ENCODE results near the gene LDLRAD3. TPM values are rescaled to one million over a fixed set of nuclear protein-coding genes. Genes with fewer than 3 reads are reported as not detected.
"Not testable (repeated sequence)": the region's sequence is repeated elsewhere in the genome, so short reads cannot be mapped to it uniquely, and the experiment has no call there.

LDLRAD3 gene
- polyA plus RNA-seq, 3 donors from 2014 or later, result 0.84 TPM; not detected in 2

- H3K4me3 Mint-ChIP-seq, result no peak overlapping the region
- H3K27me3 Mint-ChIP-seq (ENCODE audit: low read depth in 3 of 3), result peaks cover 0 to 2% (median 2%) of the 10 kb centered on the region in 3 donors
- no peaks in the 10 kb centered on the region for H3K4me1 Mint-ChIP-seq
- no peaks in the 10 kb centered on the region for H3K36me3 Mint-ChIP-seq
- DNase-seq, result no peak
- no peaks in the 10 kb centered on the region for H3K9me3 Mint-ChIP-seq
- H3K27ac Mint-ChIP-seq, result no peak overlapping the region
These were observed 86.9 kb downstream of the LDLRAD3 start for GRCh38 chr11:36030731-36031281.

GRCh38 chr11:36033082-36033751, 89.4 kb downstream of the LDLRAD3 start:
- Mint-ChIP-seq H3K4me3 (no peak overlapping the region), H3K27ac (no peak overlapping the region), H3K4me1 (no peaks in the 10 kb centered on the region), H3K9me3 (no peaks in the 10 kb centered on the region), H3K27me3 (ENCODE audit: low read depth in 3 of 3) (peaks cover 0 to 2% (median 0%) of the 10 kb centered on the region in 3 donors), H3K36me3 (no peaks in the 10 kb centered on the region)
- no peak for DNase-seq

- Mint-ChIP-seq H3K4me3 (no peak overlapping the region), H3K27me3 (ENCODE audit: low read depth in 3 of 3) (peaks cover 0 to 2% (median 0%) of the 10 kb centered on the region in 3 donors), H3K27ac (no peak overlapping the region), H3K9me3 (no peaks in the 10 kb centered on the region), H3K36me3 (no peaks in the 10 kb centered on the region), H3K4me1 (no peaks in the 10 kb centered on the region)
- DNase-seq, result no peak
These were observed 90.1 kb downstream of the LDLRAD3 start for GRCh38 chr11:36033936-36034335.

- Mint-ChIP-seq H3K27ac (no peak overlapping the region), H3K4me1 (no peaks in the 10 kb centered on the region), H3K27me3 (ENCODE audit: low read depth in 3 of 3) (peaks cover 0 to 2% (median 0%) of the 10 kb centered on the region in 3 donors), H3K9me3 (no peaks in the 10 kb centered on the region), H3K4me3 (no peak overlapping the region), H3K36me3 (no peaks in the 10 kb centered on the region)
- DNase-seq, result no peak
These were observed 90.9 kb downstream of the LDLRAD3 start for GRCh38 chr11:36034551-36035331.

- no peaks in the 10 kb centered on the region for H3K4me1 Mint-ChIP-seq
- peaks cover 0 to 2% (median 0%) of the 10 kb centered on the region in 3 donors for H3K27me3 Mint-ChIP-seq (ENCODE audit: low read depth in 3 of 3)
- DNase-seq, result no peak
- no peaks in the 10 kb centered on the region for H3K36me3 Mint-ChIP-seq
- no peak overlapping the region for H3K27ac Mint-ChIP-seq
- no peaks in the 10 kb centered on the region for H3K9me3 Mint-ChIP-seq
- H3K4me3 Mint-ChIP-seq, result no peak overlapping the region
These were observed 91.6 kb downstream of the LDLRAD3 start for GRCh38 chr11:36035454-36035853.

GRCh38 chr11:36035999-36036398, 92.1 kb downstream of the LDLRAD3 start:
- Mint-ChIP-seq H3K27ac (no peak overlapping the region), H3K4me3 (no peak overlapping the region), H3K27me3 (ENCODE audit: low read depth in 3 of 3) (peaks cover 0 to 2% (median 0%) of the 10 kb centered on the region in 3 donors)

DNA sequence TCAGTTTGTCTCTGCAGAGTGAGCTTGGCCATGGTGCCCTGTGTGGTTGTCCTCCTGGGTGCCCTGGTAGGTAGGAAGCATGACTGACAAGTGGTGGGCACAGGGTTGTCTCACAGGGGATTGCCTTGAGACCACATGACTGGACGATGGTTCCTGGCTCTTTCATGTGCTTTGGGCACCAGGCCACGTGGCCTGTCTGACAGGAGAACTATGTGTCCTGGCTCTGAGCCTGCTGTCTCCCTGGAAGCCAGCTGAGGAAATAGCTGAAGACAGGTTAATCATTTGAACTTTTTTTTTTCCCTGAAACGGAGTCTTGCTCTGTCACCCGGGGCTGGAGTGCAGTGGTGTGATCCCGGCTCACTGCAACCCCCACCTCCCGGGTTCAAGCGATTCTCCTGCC, 93.2 kb downstream of the LDLRAD3 start:
- peaks cover 0 to 4% (median 0%) of the 10 kb centered on the region in 3 donors for H3K27me3 Mint-ChIP-seq (ENCODE audit: low read depth in 3 of 3)
- H3K27ac Mint-ChIP-seq, result no peak overlapping the region

More at GRCh38 chr11:36035999-36036398, 92.1 kb downstream of the LDLRAD3 start:
- Mint-ChIP-seq H3K36me3 (no peaks in the 10 kb centered on the region), H3K4me1 (no peaks in the 10 kb centered on the region), H3K9me3 (no peaks in the 10 kb centered on the region)
- DNase-seq, result no peak

DNA sequence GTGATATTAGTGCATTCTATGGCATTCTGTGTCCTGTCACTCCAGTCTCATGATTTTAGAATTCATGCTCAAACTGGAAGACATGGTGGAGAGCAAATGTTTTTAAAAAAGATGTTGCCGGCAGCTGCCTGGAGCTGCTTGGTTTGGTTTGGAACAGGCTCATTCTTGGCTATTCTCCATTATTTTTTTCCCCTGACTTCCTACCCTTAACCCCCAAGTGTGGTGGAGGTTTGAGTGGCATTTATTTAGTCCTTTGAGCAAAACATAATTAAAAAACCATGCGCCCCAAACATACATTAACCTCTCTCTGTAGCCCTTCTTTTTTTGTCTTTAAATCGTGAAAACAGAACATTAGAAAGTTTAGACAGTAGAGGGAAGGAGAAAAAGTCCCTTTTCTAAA, 94.7 kb downstream of the LDLRAD3 start:
- Mint-ChIP-seq H3K36me3 (no peaks in the 10 kb centered on the region), H3K27me3 (ENCODE audit: low read depth in 3 of 3) (peaks cover 0 to 6% (median 0%) of the 10 kb centered on the region in 3 donors), H3K9me3 (no peaks in the 10 kb centered on the region), H3K4me3 (no peak overlapping the region), H3K27ac (no peak overlapping the region), H3K4me1 (no peaks in the 10 kb centered on the region)
- no peak for DNase-seq

More for the DNA sequence above, 93.2 kb downstream of the LDLRAD3 start:
- H3K9me3 Mint-ChIP-seq, result no peaks in the 10 kb centered on the region
- no peak for DNase-seq
- H3K4me1 Mint-ChIP-seq, result no peaks in the 10 kb centered on the region
- H3K36me3 Mint-ChIP-seq, result no peaks in the 10 kb centered on the region
- no peak overlapping the region for H3K4me3 Mint-ChIP-seq

DNA sequence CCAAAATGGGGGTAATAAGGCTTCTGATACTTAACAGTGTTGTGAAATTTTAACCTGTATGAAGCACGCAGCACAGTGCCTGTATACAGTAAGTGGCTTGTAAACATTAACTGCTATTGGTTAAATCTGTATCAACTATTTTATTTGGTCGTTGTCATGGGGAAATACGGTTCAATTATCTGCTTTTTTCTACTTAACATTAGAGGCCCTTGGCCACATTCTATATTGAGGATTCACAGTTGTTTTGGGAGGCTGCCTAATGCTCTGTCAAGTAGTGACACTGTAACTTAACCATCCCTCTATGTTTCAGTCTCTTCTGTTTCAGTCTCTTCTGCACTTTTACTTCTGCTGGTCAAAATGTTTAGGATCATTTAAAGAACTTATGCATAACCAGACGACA, 95.6 kb downstream of the LDLRAD3 start:
- Mint-ChIP-seq H3K27ac (no peak overlapping the region), H3K27me3 (ENCODE audit: low read depth in 3 of 3) (peaks cover 0 to 6% (median 0%) of the 10 kb centered on the region in 3 donors), H3K4me3 (no peak overlapping the region), H3K9me3 (no peaks in the 10 kb centered on the region), H3K4me1 (peaks cover 0 to 5% of the 10 kb centered on the region in 2 donors), H3K36me3 (no peaks in the 10 kb centered on the region)
- no peak for DNase-seq

DNA sequence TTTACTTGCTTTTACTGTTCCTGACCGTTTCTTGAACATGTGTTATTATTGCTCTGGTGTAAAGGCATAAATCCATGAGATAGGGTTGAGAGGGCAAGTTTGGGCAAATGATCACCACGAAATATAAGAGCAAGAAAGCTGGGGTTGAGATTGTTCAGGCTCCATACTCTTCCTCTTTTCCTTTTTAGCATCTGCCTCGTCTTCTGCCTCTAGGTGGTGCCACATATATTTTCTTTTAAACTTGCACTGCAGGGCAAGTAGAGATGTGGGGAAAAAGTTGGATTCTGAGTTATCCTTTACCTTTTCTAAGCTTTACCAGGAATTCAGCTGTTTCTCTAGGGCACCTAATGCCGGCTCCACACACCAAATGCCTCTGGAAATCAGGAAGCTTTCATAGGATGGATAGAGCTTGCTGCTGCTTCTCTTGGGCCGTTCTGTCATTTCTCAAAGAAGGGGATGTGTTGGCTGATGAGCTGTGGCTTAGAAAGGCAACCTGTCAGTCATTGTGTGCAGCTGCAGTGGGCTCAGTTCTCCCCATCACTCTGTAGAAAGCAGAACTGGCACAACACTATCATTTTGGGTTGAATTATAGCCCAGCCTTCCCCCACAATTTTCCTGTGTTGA, 98.2 kb downstream of the LDLRAD3 start:
- peaks cover 0 to 4% (median 0%) of the 10 kb centered on the region in 3 donors for H3K27me3 Mint-ChIP-seq (ENCODE audit: low read depth in 3 of 3)
- H3K9me3 Mint-ChIP-seq, result peaks cover 0 to 3% (median under 1%) of the 10 kb centered on the region in 6 donors
- peaks cover 12 to 25% of the 10 kb centered on the region in 2 donors for H3K4me1 Mint-ChIP-seq
- DNase-seq, result no peak
- no peak overlapping the region for H3K27ac Mint-ChIP-seq
- no peaks in the 10 kb centered on the region for H3K36me3 Mint-ChIP-seq
- H3K4me3 Mint-ChIP-seq, result no peak overlapping the region

DNA sequence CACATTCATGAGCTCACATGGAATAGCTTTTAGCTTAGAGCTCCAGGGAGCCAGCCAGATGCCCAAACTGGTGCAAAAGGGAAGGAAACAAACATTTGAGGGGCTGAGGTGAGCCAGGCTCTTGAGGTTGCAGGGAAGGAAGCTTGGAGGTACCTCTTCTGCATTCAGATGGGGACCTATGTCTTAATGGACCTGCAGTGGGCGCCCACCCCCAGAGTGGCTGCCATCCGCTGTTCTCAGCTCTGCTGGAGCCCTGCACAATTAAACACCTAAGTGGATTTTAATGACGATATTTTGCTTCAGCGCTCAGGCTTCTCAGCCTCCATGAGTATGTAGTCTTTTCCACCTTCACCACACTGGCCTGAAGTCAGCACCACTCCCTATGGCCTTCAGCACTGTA, 100.8 kb downstream of the LDLRAD3 start:
- Mint-ChIP-seq H3K4me1 (peaks cover 12 to 25% of the 10 kb centered on the region in 2 donors), H3K4me3 (peak overlapping the region in 1 of 5 donors; percentile 6), H3K27ac (peak overlapping the region in 2 of 6 donors; percentile 23 to 42), H3K36me3 (no peaks in the 10 kb centered on the region), H3K27me3 (ENCODE audit: low read depth in 3 of 3) (peaks cover 0 to 4% (median 0%) of the 10 kb centered on the region in 3 donors), H3K9me3 (peaks cover 0 to 3% (median under 1%) of the 10 kb centered on the region in 6 donors)
- no peak for DNase-seq

DNA sequence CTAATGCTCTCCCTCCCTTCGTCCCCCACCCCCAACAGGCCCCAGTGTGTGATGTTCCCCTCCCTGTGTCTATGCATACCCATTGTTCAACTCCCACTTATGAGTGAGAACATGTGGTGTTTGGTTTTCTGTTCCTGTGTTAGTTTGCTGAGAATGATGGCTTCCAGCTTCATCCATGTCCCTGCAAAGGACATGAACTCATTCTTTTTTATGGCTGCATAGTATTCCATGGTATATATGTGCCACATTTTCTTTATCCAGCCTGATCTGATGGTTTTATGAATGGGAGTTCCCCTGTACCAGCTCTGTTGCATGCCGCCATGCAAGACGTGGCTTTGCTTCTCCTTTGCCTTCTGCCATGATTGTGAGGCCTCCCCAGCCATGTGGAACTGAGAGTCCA, 102.1 kb downstream of the LDLRAD3 start:
- H3K27me3 Mint-ChIP-seq (ENCODE audit: low read depth in 3 of 3); H3K36me3 Mint-ChIP-seq; DNase-seq; H3K9me3 Mint-ChIP-seq; H3K4me3 Mint-ChIP-seq; H3K27ac Mint-ChIP-seq: not testable (repeated sequence)
- peaks cover 12 to 25% of the 10 kb centered on the region in 2 donors for H3K4me1 Mint-ChIP-seq

DNA sequence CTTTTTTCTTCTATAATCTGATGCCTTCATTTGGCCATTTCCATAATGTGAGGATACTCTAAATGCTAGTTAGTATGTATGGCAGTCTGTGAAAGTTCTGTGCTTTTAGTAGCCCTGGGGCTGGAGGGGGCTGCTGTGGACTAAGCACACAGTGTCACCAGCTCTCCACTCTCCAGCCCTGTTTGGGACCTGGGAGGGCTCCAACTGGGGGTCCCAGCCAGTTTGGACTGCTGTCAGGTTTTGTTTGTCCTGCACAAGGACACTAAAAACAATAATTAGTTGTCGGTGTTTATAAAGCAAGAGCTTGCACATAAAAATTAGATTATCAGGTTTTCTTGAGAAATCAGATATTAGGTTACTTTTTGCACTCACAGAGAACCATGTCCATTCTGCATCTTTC, 103.1 kb downstream of the LDLRAD3 start:
- DNase-seq, result no peak
- H3K4me3 Mint-ChIP-seq, result no peak overlapping the region
- peaks cover 0 to 3% (median under 1%) of the 10 kb centered on the region in 6 donors for H3K9me3 Mint-ChIP-seq
- H3K27ac Mint-ChIP-seq, result no peak overlapping the region
- peaks cover 12 to 25% of the 10 kb centered on the region in 2 donors for H3K4me1 Mint-ChIP-seq
- no peaks in the 10 kb centered on the region for H3K36me3 Mint-ChIP-seq
- H3K27me3 Mint-ChIP-seq (ENCODE audit: low read depth in 3 of 3), result peaks cover 0 to 3% (median 0%) of the 10 kb centered on the region in 3 donors

DNA sequence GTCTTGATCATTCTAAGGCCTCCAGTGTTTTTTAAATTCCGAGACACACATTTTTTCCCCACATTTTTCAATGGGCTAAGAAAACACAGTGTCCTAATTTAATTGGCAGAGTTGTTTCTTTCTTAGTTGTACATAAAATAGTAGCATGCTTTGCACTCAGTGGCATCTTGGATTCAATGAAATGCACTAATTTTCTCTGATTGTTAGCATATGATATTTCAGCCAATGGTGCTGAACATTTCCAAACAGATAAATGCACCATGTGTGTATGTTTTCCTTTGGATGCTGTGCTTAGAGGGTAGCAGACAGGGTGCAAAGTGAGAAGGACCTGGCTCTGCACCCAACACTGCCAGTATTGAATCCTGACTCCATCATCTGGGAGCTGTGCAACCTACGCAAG, 103.5 kb downstream of the LDLRAD3 start:
- H3K27ac Mint-ChIP-seq, result no peak overlapping the region
- peaks cover 12 to 25% of the 10 kb centered on the region in 2 donors for H3K4me1 Mint-ChIP-seq
- H3K4me3 Mint-ChIP-seq, result no peak overlapping the region
- no peaks in the 10 kb centered on the region for H3K36me3 Mint-ChIP-seq
- no peak for DNase-seq
- no peaks in the 10 kb centered on the region for H3K27me3 Mint-ChIP-seq (ENCODE audit: low read depth in 3 of 3)
- peaks cover 0 to 3% (median under 1%) of the 10 kb centered on the region in 6 donors for H3K9me3 Mint-ChIP-seq

Data from immature natural killer cell (primary cell).